Measurements from ENCODE around the gene BCL2L11.

The BCL2L11 gene

GRCh38 chr2:111162718-111163331 is 42.1 kb downstream of the BCL2L11 start:
- DNase-seq (ENCODE audit: low read depth, low spot score): no peak
- in situ Hi-C loops (cut with HindIII; ENCODE audit: low sequenced_read_pairs): no loop called here
- TF ChIP-seq CTCF (IDR thresholded peaks at IDR 0.05; ENCODE audit: low read depth, low read length): no peak

GRCh38 chr2:111164078-111164477 is 43.4 kb downstream of the BCL2L11 start:
- in situ Hi-C loops (cut with HindIII; ENCODE audit: low sequenced_read_pairs): no loop called here
- no peak overlapping the region for H3K4me3 ChIP-seq (ENCODE audit: low read depth, low read length)
- no peak for TF ChIP-seq CTCF (IDR thresholded peaks at IDR 0.05; ENCODE audit: low read depth, low read length)
- DNase-seq (ENCODE audit: low read depth, low spot score): no peak

More at GRCh38 chr2:111162718-111163331, 42.1 kb downstream of the BCL2L11 start:
- H3K4me3 ChIP-seq (ENCODE audit: low read depth, low read length): no peak overlapping the region

DNA sequence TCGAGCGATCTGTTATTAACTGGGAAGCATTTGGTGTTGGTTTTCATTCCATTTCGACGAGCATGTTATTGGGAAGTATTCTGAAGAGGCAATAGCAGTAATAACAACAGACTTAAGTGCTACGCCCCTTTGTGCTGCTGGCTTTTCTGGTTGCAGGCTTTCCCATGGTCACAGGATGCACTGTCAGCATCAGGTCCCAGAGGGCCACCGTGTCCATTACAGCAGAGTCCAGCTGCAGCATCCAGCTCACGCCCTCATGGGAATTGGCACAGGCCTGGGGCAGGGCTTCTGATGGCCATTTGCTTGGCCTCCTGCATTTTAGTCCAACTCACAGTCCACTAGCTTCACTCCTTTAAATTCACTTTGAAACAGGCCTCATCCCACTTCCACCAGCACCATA is 44.4 kb downstream of the BCL2L11 start:
- in situ Hi-C loops (cut with HindIII; ENCODE audit: low sequenced_read_pairs): no loop called here
- DNase-seq (ENCODE audit: low read depth, low spot score): no peak
- TF ChIP-seq CTCF (IDR thresholded peaks at IDR 0.05; ENCODE audit: low read depth, low read length): no peak
- no peak overlapping the region for H3K4me3 ChIP-seq (ENCODE audit: low read depth, low read length)

- TF ChIP-seq CTCF (IDR thresholded peaks at IDR 0.05; ENCODE audit: low read depth, low read length): no peak
- in situ Hi-C loops (cut with HindIII; ENCODE audit: low sequenced_read_pairs): no loop called here
- DNase-seq (ENCODE audit: low read depth, low spot score): no peak
- no peak overlapping the region for H3K4me3 ChIP-seq (ENCODE audit: low read depth, low read length)
Observed at GRCh38 chr2:111166115-111166514, 45.4 kb downstream of the BCL2L11 start.

DNA sequence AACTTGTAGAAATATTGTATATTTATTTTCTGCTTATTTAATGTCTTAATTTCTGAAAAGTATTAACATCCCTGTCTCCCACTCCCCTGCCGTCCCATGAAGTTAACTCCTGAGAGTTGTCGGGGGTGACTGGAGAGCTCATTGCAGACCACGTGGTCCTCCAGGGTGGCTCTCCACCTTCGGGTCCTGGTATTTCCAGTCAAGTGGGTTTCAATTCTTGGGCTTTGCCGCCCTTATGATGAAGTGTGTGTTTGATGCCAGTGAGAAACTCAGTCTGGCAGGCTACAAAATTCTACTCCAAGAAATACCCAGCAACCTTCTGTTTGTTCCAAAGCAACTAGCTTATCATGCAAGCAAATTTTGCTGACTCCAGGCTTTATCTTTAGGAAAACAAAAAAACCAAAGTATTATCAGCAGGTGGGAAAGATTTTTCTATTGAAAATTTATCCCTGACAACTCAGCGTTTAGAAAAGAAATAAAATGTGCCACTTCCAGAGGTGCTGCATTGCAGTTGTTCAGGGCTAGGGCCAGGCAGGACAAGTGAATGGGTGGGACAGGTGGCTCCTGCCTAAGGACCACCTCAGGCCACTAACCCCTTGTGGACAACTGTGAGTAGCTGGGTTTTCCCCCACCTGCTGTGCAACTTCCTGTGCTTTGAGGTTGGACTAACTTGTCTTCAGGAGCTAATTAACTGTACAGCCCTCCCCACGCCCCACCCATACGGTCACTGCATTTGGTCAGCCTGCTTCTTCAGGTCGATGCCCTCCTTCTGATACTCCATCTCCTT is 46.6 kb downstream of the BCL2L11 start:
- H3K4me3 ChIP-seq (ENCODE audit: low read depth, low read length): no peak overlapping the region
- no peak for DNase-seq (ENCODE audit: low read depth, low spot score)
- in situ Hi-C loops (cut with HindIII; ENCODE audit: low sequenced_read_pairs): no loop called here
- no peak for TF ChIP-seq CTCF (IDR thresholded peaks at IDR 0.05; ENCODE audit: low read depth, low read length)

DNA sequence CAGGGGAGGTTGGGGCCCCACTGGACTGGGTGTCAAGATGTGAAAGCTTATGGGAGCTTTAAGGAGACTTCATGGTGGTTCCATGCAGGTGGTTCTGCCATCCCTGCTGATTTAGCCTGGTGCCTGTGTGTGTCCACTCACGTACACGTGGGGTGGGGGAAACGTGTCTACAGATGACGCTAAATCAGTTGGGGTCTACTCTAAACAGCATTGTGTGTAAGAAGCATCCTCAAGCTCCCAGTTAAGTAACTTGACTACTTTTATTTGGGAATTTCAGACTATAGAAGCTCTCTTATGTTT is 47.1 kb downstream of the BCL2L11 start:
- in situ Hi-C loops (cut with HindIII; ENCODE audit: low sequenced_read_pairs): no loop called here
- no peak for DNase-seq (ENCODE audit: low read depth, low spot score)
- TF ChIP-seq CTCF (IDR thresholded peaks at IDR 0.05; ENCODE audit: low read depth, low read length): no peak
- no peak overlapping the region for H3K4me3 ChIP-seq (ENCODE audit: low read depth, low read length)
